Small intestine (tissue), 7 donors: ENCODE results near the gene LMTK3. TPM values are rescaled to one million over a fixed set of nuclear protein-coding genes. Genes with fewer than 3 reads are reported as not detected.

Experiments
- DNase-seq, 2 donors: peaks; one replicate each; pipeline versions ENCODE4 v3.0.0 to v3.0.0-alpha.2; 2013
- FAIRE-seq: peaks from 2 replicates; lab custom pipeline; 2012; peaks lifted over from hg19 to GRCh38; lab: Jason Lieb, UNC
- H3K27ac ChIP-seq, 3 donors: one replicate each; pipeline ENCODE4 v1.5.1; 2013; ENCODE audit warnings: low read length in 2 of 3, mild to moderate bottlenecking in 2 of 3, control low read depth in 1 of 3, inconsistent platforms in 1 of 3, low read depth in 1 of 3, moderate library complexity in 1 of 3
- H3K27me3 ChIP-seq, 3 donors: one replicate each; pipeline ENCODE4 v1.6.1; 2013; ENCODE audit warnings: low read length in 3 of 3, inconsistent platforms in 1 of 3; ENCODE audit not compliant: control insufficient read depth in 3 of 3, insufficient read depth in 3 of 3
- H3K36me3 ChIP-seq, 3 donors: one replicate each; pipeline ENCODE4 v1.6.1; 2013; ENCODE audit warnings: low read length in 3 of 3, inconsistent platforms in 1 of 3, low read depth in 1 of 3, mild to moderate bottlenecking in 1 of 3, moderate library complexity in 1 of 3; ENCODE audit not compliant: control insufficient read depth in 3 of 3, insufficient read depth in 2 of 3
- H3K4me1 ChIP-seq, 3 donors: one replicate each; pipeline ENCODE4 v1.6.1; 2013; ENCODE audit warnings: low read length in 2 of 3, inconsistent platforms in 1 of 3, low read depth in 1 of 3, mild to moderate bottlenecking in 1 of 3, moderate library complexity in 1 of 3; ENCODE audit not compliant: control insufficient read depth in 3 of 3, insufficient read depth in 2 of 3
- H3K4me3 ChIP-seq, 3 donors: one replicate each; pipeline ENCODE4 v1.5.1; 2013; ENCODE audit warnings: low read length in 3 of 3, control low read depth in 1 of 3, inconsistent platforms in 1 of 3, low read depth in 1 of 3, mild to moderate bottlenecking in 1 of 3, moderate library complexity in 1 of 3
- H3K9me3 ChIP-seq, 2 donors: one replicate each; pipeline ENCODE4 v1.6.1; 2013; ENCODE audit warnings: low read depth in 1 of 2, low read length in 1 of 2; ENCODE audit not compliant: control insufficient read depth in 2 of 2, insufficient read depth in 1 of 2
- WGBS, 3 donors: extraction: QIAGEN DNeasy Blood & Tissue Kit; methylation state at CpG; one replicate each; pipeline ENCODE4 v1.1.7; 2013; 5-methylcytosine and 5-hydroxymethylcytosine counted together
- polyA plus RNA-seq, 4 donors: library from polyadenylated mRNA; stranded (reverse) in 3 of 4; unstranded in 1 of 4; fragments of 200-250 nt in 3 of 4; fragments of 120-200 nt in 1 of 4; gene quantifications; one replicate each; pipeline versions ENCODE4 v1.2.1 to v1.2.3, GENCODE V29; 2013
- donor health status: healthy with polysubstance abuse.
- donor health status: control.
- donor health status: control.
- donor health status: Bipolar disorder and iron deficiency.
- donor health status: healthy.

The LMTK3 gene
- polyA plus RNA-seq, 4 donors = 3.6 to 7.6 (median 7.1) TPM

- Histone ChIP-seq H3K9me3 (no peaks in the 10 kb centered on the region), H3K4me3 (peak overlapping the region in 1 of 3 donors; percentile 45), H3K4me1 (peaks cover 0 to 17% (median 4%) of the 10 kb centered on the region in 3 donors), H3K27me3 (peaks cover 11 to 32% (median 11%) of the 10 kb centered on the region in 3 donors), H3K36me3 (peaks cover 0 to 4% (median 0%) of the 10 kb centered on the region in 3 donors), H3K27ac (no peak overlapping the region)
- DNase-seq (no peak), FAIRE-seq (no peak)
- WGBS, 3 donors = 30 to 61% (median 44%) methylated on average over 22 to 94 of the region's 94 CpGs
Observed at GRCh38 chr19:48442116-48443035, 69.3 kb downstream of the LMTK3 start.

GRCh38 chr19:48441360-48442050 is 70.1 kb downstream of the LMTK3 start:
- Histone ChIP-seq H3K9me3 (no peaks in the 10 kb centered on the region), H3K4me1 (peaks cover 0 to 14% (median 1%) of the 10 kb centered on the region in 3 donors), H3K4me3 (no peak overlapping the region), H3K36me3 (no peaks in the 10 kb centered on the region), H3K27me3 (peaks cover 11 to 36% (median 11%) of the 10 kb centered on the region in 3 donors), H3K27ac (no peak overlapping the region)
- FAIRE-seq (no peak), DNase-seq (no peak)
- WGBS, 3 donors = 93 to 95% (median 94%) methylated on average over 20 of the region's 20 CpGs

GRCh38 chr19:48436586-48436985 is 75.0 kb downstream of the LMTK3 start:
- H3K36me3 ChIP-seq = no peaks in the 10 kb centered on the region
- DNase-seq (no peak), FAIRE-seq (no peak)
- no peaks in the 10 kb centered on the region for H3K4me1 ChIP-seq
- peaks cover 2 to 15% (median 9%) of the 10 kb centered on the region in 3 donors for H3K27me3 ChIP-seq
- 82 to 86% (median 85%) methylated on average over 5 of the region's 5 CpGs for WGBS, 3 donors
- H3K4me3 ChIP-seq = no peak overlapping the region
- no peaks in the 10 kb centered on the region for H3K9me3 ChIP-seq
- no peak overlapping the region for H3K27ac ChIP-seq

Other genes starting within 250 kb of the LMTK3 start
- gene ZNF114, start 241.8 kb downstream of the LMTK3 start, polyA plus RNA-seq = 1 to 10 TPM in 1 of 4 donors, under 1 TPM in 1, not detected in 2; 0.36 to 3.0 TPM
- gene EMP3, start 186.3 kb downstream of the LMTK3 start, polyA plus RNA-seq = 10 to 100 TPM in 3 of 4 donors, 1 to 10 TPM in 1; 3.4 to 47.4 (median 19.7) TPM
- 10 to 100 TPM in 2 of 4 donors, 1 to 10 TPM in 2; 5.9 to 13.2 (median 10.6) TPM for gene TMEM143, start 147.9 kb downstream of the LMTK3 start, polyA plus RNA-seq
- gene SYNGR4, start 147.5 kb downstream of the LMTK3 start, polyA plus RNA-seq = under 1 TPM in 2 of 4 donors, not detected in 2; 0.06 to 0.15 TPM
- 100 to 1,000 TPM in 3 of 4 donors, 10 to 100 TPM in 1; 95.4 to 288 (median 166) TPM for gene KDELR1, start 120.3 kb downstream of the LMTK3 start, polyA plus RNA-seq
- under 1 TPM in 2 of 4 donors, not detected in 2; 0.25 to 0.27 TPM for gene GRIN2D, start 118.2 kb downstream of the LMTK3 start, polyA plus RNA-seq
- gene GRWD1, start 65.9 kb downstream of the LMTK3 start, polyA plus RNA-seq = 10 to 100 TPM in 2 of 4 donors, 1 to 10 TPM in 2; 5.6 to 19.5 (median 12.8) TPM
- under 1 TPM; 0.22 to 0.80 (median 0.35) TPM for gene KCNJ14, start 56.3 kb downstream of the LMTK3 start, polyA plus RNA-seq
- 10 to 100 TPM; 44.3 to 55.1 (median 54.8) TPM for gene CYTH2, start 42.5 kb downstream of the LMTK3 start, polyA plus RNA-seq
- 10 to 100 TPM in 3 of 4 donors, 1 to 10 TPM in 1; 3.4 to 28.1 (median 12.3) TPM for gene SULT2B1, start 40.3 kb upstream of the LMTK3 start, polyA plus RNA-seq
- 1 to 10 TPM in 1 of 4 donors, under 1 TPM in 1, not detected in 2; 0.22 to 4.9 TPM for gene SPACA4, start 94.9 kb upstream of the LMTK3 start, polyA plus RNA-seq
- gene FAM83E, start 103.2 kb upstream of the LMTK3 start, polyA plus RNA-seq = 100 to 1,000 TPM in 1 of 4 donors, 10 to 100 TPM in 3; 76.6 to 104 (median 93.5) TPM
- 1,000 to 10,000 TPM; 2,041 to 3,184 (median 2,596) TPM for gene RPL18, start 107.3 kb upstream of the LMTK3 start, polyA plus RNA-seq
- gene SPHK2, start 107.7 kb upstream of the LMTK3 start, polyA plus RNA-seq = 10 to 100 TPM; 22.1 to 85.7 (median 49.9) TPM
- 10 to 100 TPM in 3 of 4 donors, 1 to 10 TPM in 1; 7.1 to 40.3 (median 23.9) TPM for gene DBP, start 125.5 kb upstream of the LMTK3 start, polyA plus RNA-seq
- 10 to 100 TPM in 1 of 4 donors, 1 to 10 TPM in 3; 3.8 to 21.2 (median 6.5) TPM for gene CA11, start 134.4 kb upstream of the LMTK3 start, polyA plus RNA-seq
- under 1 TPM in 2 of 4 donors, not detected in 2; 0.24 to 0.32 TPM for gene NTN5, start 161.2 kb upstream of the LMTK3 start, polyA plus RNA-seq
- 100 to 1,000 TPM in 3 of 4 donors, 10 to 100 TPM in 1; 64.8 to 201 (median 117) TPM for gene FUT2, start 184.1 kb upstream of the LMTK3 start, polyA plus RNA-seq
- 1 to 10 TPM in 2 of 4 donors, under 1 TPM in 1, not detected in 1; 0.89 to 7.7 (median 1.1) TPM for gene MAMSTR, start 207.9 kb upstream of the LMTK3 start, polyA plus RNA-seq
- gene RASIP1, start 228.8 kb upstream of the LMTK3 start, polyA plus RNA-seq = 10 to 100 TPM in 1 of 4 donors, 1 to 10 TPM in 3; 1.3 to 13.5 (median 4.1) TPM
- under 1 TPM in 2 of 4 donors, not detected in 2; 0.31 to 0.45 TPM for gene IZUMO1, start 235.1 kb upstream of the LMTK3 start, polyA plus RNA-seq
- 1 to 10 TPM in 2 of 4 donors, under 1 TPM in 2; 0.22 to 7.8 (median 1.1) TPM for gene FUT1, start 240.8 kb upstream of the LMTK3 start, polyA plus RNA-seq
- gene FGF21, start 243.7 kb upstream of the LMTK3 start, polyA plus RNA-seq = under 1 TPM in 1 of 4 donors, not detected in 3; 0.09 TPM